ENCODE results near the gene UBE4B. TPM values are rescaled to one million over a fixed set of nuclear protein-coding genes. Genes with fewer than 3 reads are reported as not detected.

UBE4B gene
- total RNA-seq, 1 donor from 2014 or later = 80.3 TPM

DNA sequence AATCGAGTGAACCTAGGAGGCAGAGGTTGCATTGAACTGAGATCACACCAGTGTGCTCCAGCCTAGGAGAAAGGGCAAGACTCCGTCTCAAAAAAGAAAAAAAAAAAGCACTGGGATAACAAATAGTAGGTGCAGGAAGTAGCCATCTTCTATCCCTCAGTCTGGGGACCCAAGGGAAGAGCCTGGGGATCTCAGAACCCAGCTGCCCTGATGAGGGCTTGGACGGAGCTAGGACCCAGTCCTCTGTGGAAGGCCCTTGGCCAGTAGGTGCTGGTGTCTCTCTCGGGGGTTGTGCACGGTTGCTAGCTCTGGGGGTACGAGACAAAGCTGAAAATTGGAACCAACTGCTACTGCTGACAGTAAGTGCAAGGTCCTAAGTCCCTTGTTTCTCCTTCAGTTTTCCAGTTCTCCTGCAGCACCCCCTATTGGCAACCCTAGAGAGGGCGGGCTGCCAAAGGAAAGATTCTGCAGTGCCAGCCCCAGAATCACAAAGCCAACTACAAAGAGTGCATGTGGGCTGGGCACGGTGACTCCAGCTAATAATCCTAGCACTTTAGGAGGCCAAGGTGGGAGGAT is 120.0 kb downstream of the UBE4B start:
- Histone ChIP-seq H3K27me3 (ENCODE audit: low read depth) (no peaks in the 10 kb centered on the region), H3K4me3 (no peak overlapping the region), H3K27ac (replicated peaks) (peak overlapping the region; percentile 85), H3K36me3 (peaks cover 29% of the 10 kb centered on the region), H3K4me1 (peaks cover 25% of the 10 kb centered on the region), H3K9me3 (replicated peaks) (no peaks in the 10 kb centered on the region)
- no peak for DNase-seq
- intact Hi-C loops (cut with micrococcal nuclease) = no loop called here
- TF ChIP-seq, protein P1, sequence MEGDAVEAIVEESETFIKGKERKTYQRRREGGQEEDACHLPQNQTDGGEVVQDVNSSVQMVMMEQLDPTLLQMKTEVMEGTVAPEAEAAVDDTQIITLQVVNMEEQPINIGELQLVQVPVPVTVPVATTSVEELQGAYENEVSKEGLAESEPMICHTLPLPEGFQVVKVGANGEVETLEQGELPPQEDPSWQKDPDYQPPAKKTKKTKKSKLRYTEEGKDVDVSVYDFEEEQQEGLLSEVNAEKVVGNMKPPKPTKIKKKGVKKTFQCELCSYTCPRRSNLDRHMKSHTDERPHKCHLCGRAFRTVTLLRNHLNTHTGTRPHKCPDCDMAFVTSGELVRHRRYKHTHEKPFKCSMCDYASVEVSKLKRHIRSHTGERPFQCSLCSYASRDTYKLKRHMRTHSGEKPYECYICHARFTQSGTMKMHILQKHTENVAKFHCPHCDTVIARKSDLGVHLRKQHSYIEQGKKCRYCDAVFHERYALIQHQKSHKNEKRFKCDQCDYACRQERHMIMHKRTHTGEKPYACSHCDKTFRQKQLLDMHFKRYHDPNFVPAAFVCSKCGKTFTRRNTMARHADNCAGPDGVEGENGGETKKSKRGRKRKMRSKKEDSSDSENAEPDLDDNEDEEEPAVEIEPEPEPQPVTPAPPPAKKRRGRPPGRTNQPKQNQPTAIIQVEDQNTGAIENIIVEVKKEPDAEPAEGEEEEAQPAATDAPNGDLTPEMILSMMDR (IDR thresholded peaks at IDR 0.05; ENCODE audit: borderline replicate concordance) = peak; percentile 60

- no peak for DNase-seq
Observed at GRCh38 chr1:10155087-10155712, 122.4 kb downstream of the UBE4B start.

GRCh38 chr1:10160173-10160572 is 127.4 kb downstream of the UBE4B start:
- Histone ChIP-seq H3K27ac (replicated peaks) (peak overlapping the region; percentile 83), H3K4me3 (no peak overlapping the region), H3K27me3 (ENCODE audit: low read depth) (no peaks in the 10 kb centered on the region), H3K4me1 (peaks cover 41% of the 10 kb centered on the region), H3K36me3 (peaks cover 68% of the 10 kb centered on the region), H3K9me3 (replicated peaks) (no peaks in the 10 kb centered on the region)
- DNase-seq = no peak
- TF ChIP-seq, protein P1 (IDR thresholded peaks at IDR 0.05; ENCODE audit: borderline replicate concordance) = no peak
- intact Hi-C loops (cut with micrococcal nuclease) = no loop called here

More at GRCh38 chr1:10155087-10155712, 122.4 kb downstream of the UBE4B start:
- Histone ChIP-seq H3K9me3 (replicated peaks) (no peaks in the 10 kb centered on the region), H3K36me3 (peaks cover 38% of the 10 kb centered on the region), H3K27me3 (ENCODE audit: low read depth) (no peaks in the 10 kb centered on the region), H3K27ac (replicated peaks) (peak overlapping the region; percentile 85), H3K4me3 (no peak overlapping the region), H3K4me1 (peaks cover 26% of the 10 kb centered on the region)
- TF ChIP-seq, protein P1 (IDR thresholded peaks at IDR 0.05; ENCODE audit: borderline replicate concordance) = no peak
- intact Hi-C loops (cut with micrococcal nuclease) = no loop called here

DNA sequence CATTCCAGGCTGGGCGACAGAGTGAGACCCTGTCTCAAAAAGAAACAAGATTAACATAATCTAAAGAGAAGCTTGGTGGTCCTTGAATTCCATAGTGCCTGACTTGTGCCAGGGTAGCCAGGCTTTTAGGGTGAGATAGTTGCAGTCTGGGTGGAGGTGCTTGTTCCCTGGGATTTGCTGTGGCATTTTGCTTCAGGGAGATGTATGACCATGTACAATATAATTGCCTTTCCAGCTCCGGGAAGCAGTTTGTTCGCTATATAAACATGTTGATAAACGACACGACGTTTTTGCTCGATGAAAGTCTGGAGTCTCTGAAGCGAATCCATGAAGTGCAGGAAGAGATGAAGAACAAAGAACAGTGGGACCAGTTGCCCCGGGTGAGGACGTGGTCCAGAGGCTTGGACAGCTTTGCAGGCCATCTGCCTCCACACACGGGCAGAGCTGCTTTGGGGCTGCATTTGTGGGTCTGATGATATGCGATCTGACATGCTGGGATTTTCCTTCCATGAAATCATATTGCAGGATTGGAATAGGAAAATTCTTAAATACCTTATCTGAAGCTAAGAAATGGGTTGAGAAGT is 128.2 kb downstream of the UBE4B start:
- H3K27ac ChIP-seq (replicated peaks) = peak overlapping the region; percentile 83
- peaks cover 77% of the 10 kb centered on the region for H3K36me3 ChIP-seq
- H3K9me3 ChIP-seq (replicated peaks) = no peaks in the 10 kb centered on the region
- no peaks in the 10 kb centered on the region for H3K27me3 ChIP-seq (ENCODE audit: low read depth)
- no peak for DNase-seq
- TF ChIP-seq, protein P1 (IDR thresholded peaks at IDR 0.05; ENCODE audit: borderline replicate concordance) = no peak
- peaks cover 35% of the 10 kb centered on the region for H3K4me1 ChIP-seq
- intact Hi-C loops (cut with micrococcal nuclease) = no loop called here
- H3K4me3 ChIP-seq = no peak overlapping the region

DNA sequence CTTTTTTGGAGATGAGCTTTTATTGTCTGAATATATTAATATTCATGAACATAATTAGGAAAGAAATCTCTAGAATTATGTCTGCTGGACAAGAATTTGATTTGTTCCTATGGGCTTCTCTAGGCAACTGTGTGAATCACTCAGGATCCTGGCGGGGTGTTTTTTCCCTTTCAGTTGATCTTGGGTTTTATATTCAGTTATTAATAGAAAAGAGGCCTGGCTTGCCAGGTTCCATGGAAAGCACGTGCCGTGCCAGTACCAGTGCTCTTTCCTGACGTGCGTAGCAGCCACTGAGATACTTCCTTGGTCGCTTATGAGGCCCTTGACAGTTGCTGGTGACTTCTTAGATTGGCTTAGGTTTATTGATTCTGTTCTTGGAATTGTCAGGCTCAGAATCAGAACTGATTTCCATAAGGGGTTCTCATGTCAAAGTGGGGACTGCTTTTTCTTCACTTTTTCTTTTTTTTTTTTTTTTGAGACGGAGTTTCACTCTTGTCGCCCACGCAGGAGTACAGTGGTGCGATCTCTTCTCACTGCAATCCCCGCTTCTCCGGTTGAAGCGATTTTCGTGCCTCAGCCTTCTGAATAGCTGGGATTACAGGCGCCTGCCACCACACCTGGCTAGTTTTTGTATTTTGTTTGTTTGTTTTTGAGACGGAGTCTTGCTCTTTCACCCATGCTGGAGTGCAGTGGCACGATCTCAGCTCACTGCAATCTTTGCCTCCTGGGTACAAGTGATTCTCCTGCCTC is 129.0 kb downstream of the UBE4B start:
- intact Hi-C loops (cut with micrococcal nuclease) = no loop called here
- no peak overlapping the region for H3K4me3 ChIP-seq
- DNase-seq = peak; percentile 45

More for the DNA sequence above, 129.0 kb downstream of the UBE4B start:
- H3K9me3 ChIP-seq (replicated peaks) = no peaks in the 10 kb centered on the region
- H3K27ac ChIP-seq (replicated peaks) = peak overlapping the region; percentile 83
- H3K4me1 ChIP-seq = peaks cover 35% of the 10 kb centered on the region
- peaks cover 84% of the 10 kb centered on the region for H3K36me3 ChIP-seq
- TF ChIP-seq, protein P1 (IDR thresholded peaks at IDR 0.05; ENCODE audit: borderline replicate concordance) = no peak
- no peaks in the 10 kb centered on the region for H3K27me3 ChIP-seq (ENCODE audit: low read depth)
